GM12891 (cell line): Measurements from ENCODE around the gene RHBDF2.
"Not testable (repeated sequence)": the region's sequence is repeated elsewhere in the genome, so short reads cannot be mapped to it uniquely, and the experiment has no call there.

Experiments used
- DNase-seq: peaks from one replicate; pipeline ENCODE4 v3.0.0; 2011; ENCODE audit warnings: low spot score; ENCODE audit not compliant: insufficient read length
- FAIRE-seq: peaks from 2 replicates; lab custom pipeline; 2011; peaks lifted over from hg19 to GRCh38; lab: Jason Lieb, UNC
- PAX5 ChIP-seq: IDR thresholded peaks from 2 replicates; pipeline ENCODE4 v1.6.1; 2011; ENCODE audit warnings: low read length, moderate library complexity, mild to moderate bottlenecking; ENCODE audit not compliant: insufficient read depth, severe bottlenecking
- POLR2A ChIP-seq: IDR thresholded peaks from 2 replicates; pipeline ENCODE4 v1.6.1; 2011; ENCODE audit warnings: low read depth, low read length, control low read depth
- POLR2AphosphoS5 ChIP-seq: IDR thresholded peaks from 2 replicates; pipeline ENCODE4 v1.6.1; 2011; ENCODE audit warnings: low read depth, low read length, control low read depth
- POU2F2 ChIP-seq: IDR thresholded peaks from 2 replicates; pipeline ENCODE4 v1.6.1; 2011; ENCODE audit warnings: low read depth, mild to moderate bottlenecking, control low read depth, low read length, moderate library complexity
- SPI1 ChIP-seq: IDR thresholded peaks from 2 replicates; pipeline ENCODE4 v1.6.1; 2011; ENCODE audit warnings: low read depth, low read length, control low read depth
- TAF1 ChIP-seq: IDR thresholded peaks from 2 replicates; pipeline ENCODE4 v1.6.1; 2011; ENCODE audit warnings: low read depth, low read length, control low read depth

Gene RHBDF2

DNA sequence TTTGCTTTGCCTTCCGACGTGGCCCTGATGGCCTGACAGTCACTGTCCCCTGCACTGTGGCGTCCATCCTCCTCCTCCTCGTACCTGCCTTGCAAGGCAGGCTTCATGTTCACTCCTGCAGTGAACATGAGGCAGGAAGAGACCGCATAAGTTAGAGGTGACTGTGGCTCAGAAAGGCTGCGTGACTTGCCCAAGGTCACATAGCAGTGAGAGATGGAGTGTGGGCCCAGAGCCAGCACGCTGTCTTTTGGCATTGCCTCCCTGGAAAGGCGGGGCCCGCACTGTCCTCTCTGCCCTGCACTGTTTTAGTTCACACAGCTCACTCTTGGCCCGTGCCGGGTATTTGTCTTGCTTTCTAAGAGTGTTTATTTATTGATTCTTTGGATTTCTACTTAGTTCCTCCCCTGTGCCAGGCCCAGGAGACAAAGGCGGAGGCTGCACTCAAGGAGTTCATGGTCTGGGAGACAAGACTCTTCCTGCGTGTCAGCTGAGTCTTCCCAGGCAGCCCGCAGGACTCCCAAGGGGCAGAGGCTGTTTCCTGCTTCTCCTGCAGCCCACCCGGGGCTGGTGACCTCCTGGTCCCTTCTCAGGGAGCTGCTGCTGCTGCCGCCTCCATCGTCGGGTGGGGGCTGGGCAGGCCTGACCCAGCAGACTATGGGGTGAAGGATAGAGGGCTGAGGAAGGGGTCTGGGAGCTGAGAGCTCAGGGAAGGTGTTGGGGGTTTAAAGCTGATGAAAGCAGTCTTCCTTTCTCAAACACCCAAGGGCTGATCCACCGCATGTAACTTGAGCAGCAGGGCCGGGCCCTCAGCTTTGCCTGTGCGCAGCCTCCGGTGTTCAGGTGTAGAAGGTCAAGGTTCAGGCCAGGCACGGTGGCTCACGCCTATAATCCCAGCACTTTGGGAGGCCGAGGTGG is 23.6 kb upstream of the RHBDF2 start:
- no peak for DNase-seq
- TF ChIP-seq PAX5, result no peak
- no peak for TF ChIP-seq TAF1
- no peak for TF ChIP-seq SPI1
- no peak for TF ChIP-seq POLR2A
- no peak for TF ChIP-seq POU2F2
- no peak for TF ChIP-seq POLR2AphosphoS5
- FAIRE-seq, result no peak

DNA sequence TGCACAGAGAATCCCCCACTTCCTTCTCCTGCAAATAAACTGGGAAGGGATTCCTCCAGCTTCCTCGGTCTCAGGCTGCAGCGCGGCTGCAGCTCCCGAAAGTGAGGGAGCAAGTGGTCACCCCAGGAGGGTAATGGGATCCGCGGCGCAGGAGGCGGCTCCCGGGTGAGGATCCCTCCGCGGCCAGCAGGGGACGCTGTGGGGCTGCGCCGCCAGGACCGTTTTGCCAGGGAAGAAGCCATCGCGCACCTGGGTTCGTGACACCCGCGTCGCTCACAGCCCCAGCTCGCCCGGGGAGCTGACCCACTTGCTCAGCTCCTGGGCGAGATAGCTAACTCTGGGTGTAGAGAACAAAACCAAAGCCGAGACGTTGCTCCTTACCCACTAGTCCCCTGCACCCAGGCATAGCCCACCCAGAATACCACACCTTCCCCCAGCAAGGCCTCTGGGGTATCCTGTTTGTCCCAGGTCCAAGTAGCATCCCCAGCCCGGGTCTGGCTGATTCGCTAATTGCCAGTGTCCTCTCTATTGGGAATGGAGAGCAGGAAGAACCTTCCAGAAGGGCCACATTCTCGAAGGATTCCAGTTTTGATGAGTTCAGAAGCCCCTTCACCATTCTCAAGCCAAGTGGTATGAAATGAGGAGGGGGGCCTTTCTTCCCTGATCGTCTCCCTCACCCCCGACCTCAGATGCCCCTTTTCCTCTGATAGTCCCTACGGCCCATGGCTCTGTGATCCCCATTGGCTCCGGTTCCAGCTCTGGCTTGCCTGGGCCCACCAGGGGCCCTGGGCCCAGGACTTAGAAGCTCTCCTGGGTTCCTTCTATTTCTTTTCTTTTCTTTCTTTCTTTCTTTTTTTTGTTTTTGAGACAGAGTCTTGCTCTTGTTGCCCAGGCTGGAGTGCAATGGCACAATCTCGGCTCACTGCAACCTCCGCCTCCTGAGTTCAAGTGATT is 22.1 kb upstream of the RHBDF2 start:
- no peak for TF ChIP-seq POLR2A
- FAIRE-seq (peak; percentile 92), DNase-seq (peak; percentile 83)

DNA sequence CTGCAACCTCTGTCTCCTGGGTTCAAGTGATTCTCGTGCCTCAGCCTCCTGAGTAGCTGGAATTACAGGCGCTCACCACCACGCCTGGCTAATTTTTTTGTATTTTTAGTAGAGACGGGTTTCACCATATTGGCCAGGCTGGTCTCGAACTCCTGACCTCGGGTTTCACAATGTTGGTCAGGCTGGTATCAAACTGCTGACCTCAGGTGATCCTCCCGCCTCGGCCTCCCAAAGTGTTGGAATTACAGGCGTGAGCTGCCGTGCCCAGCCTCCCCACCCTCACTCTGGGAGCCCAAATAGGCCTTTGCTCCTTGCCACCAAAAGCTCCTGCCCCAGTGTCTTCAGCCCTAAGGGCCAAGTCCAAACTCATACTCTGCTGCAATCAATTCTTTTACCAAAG is 20.5 kb upstream of the RHBDF2 start:
- not testable (repeated sequence) for FAIRE-seq, DNase-seq

DNA sequence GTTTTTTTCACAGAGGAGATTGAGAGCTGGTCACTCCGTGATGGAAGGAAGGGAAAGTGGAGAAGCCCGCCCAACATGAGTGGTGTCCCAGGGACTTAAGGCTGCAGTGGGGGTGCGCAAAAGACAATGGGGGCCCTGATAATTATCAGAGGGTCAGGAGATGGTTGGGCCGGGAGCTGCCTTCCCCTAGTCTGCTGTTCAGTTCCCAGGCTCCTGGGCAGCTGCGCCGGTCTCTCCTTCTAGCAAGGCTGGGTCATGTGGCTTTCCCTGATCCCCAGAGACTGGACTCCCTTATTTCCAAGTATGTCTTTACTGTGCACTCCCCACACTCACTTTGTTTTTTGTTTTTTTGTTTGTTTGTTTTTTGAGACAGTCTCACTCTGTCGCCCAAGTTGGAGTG is 20.0 kb upstream of the RHBDF2 start:
- DNase-seq (no peak), FAIRE-seq (no peak)
- TF ChIP-seq TAF1 (no peak), SPI1 (no peak), PAX5 (no peak), POU2F2 (no peak), POLR2A (no peak), POLR2AphosphoS5 (no peak)

DNA sequence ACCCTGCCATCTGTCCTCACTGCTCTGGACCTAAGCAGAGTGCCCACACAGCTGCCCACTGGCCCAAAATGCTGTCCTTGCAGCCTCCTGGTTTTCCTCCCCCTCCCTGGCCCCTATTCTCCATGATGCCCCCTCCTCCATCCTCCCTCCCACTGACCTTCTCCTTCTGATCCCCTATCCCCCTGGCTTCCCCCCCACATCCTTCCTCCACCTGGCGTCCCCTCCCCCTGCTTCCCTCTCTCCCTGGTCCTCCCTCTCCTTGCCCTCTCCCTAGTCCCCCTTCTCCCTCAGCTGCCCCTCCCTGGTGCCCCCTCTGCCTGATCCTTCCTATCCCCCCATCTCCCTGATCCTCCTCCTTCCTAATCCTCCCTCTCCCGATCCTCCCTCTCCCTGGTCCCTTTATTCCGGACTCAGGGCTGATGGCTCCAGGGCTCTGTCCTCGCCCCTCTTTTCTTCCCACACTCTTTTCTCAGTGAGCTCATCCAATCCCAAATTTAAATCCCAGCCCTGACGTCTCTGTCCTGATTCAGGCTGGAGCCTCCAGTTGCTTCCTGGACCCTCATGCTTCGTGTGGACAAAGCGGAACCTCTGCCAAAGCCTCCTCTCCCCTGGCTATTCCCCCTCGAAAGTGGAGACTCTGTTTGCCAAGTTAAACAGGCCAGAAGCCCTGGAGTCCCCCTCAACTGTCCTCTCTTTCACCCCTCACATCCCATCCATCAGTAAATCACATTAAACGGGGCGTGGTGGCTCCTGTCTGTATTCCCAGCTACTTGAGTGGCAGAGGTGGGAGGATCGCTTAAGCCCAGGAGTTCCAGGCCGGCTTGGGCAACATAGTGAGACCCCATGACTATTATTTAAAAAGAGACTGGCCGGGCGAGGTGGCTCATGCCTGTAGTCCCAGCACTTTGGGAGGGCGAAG is 18.1 kb upstream of the RHBDF2 start:
- FAIRE-seq (no peak), DNase-seq (no peak)
- TF ChIP-seq PAX5 (no peak), SPI1 (no peak), TAF1 (no peak), POLR2A (no peak), POLR2AphosphoS5 (no peak), POU2F2 (no peak)

DNA sequence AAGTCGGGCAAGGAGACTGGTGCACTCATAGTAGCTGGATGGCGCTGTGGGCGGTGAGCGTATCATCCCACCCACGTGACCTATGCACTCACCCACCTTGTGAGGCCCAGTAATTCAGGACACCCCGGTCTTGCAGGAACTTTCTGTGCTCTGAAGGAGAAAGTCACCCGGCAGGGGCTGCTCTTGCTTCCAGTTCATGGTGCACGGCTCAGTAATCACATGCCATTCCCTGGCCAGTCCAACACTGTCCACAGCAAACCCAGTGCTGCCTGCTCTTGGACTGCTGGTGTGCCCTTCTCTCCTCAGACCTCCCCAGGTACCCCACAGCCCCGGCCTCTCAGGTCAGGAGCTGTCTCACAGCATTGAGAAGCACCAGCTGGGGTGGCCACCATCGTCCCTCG is 16.4 kb upstream of the RHBDF2 start:
- DNase-seq (no peak), FAIRE-seq (no peak)
- no peak for TF ChIP-seq POU2F2
- no peak for TF ChIP-seq POLR2A
- TF ChIP-seq POLR2AphosphoS5, result no peak
- no peak for TF ChIP-seq PAX5
- TF ChIP-seq TAF1, result no peak
- TF ChIP-seq SPI1, result no peak

DNA sequence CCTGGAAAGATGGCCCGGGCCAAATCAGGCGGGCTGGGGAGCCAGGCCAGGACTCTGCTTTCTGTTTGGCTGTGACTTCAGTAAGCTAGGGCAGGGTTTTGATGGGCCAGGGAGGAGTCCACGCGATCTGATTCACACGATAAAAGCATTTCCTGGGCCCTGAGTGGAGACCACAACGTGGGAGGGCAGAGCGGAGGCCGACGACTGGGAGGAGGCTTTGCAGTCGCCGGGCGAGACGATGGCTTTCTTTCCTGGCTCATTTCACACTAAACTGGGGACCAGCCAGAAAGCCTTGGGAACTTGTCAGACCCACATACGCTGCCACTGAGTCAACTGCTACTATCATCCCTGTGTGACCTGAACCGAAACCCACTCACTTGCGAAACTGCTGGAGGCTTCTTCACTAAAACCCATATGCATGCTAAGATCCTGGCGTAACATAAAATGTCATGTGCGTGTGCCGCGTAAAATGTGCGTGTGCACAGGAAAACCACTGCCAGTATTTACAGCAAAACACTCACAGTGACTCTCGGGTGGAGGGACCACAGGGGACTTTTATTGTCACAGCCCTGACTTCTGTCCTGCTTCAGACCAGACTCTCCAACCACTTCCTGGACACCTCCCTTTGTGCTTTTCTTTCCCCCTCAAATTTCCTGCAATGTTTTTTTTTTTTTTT is 14.2 kb upstream of the RHBDF2 start:
- peak; percentile 56 for DNase-seq
- TF ChIP-seq PAX5 (no peak), SPI1 (no peak), POLR2A (no peak), POU2F2 (peak; percentile 70; the same call in 1 of the 2 replicates), TAF1 (0 out of 2 replicates have a peak, but pooled peaks have one; percentile 12)
- peak; percentile 95 for FAIRE-seq

DNA sequence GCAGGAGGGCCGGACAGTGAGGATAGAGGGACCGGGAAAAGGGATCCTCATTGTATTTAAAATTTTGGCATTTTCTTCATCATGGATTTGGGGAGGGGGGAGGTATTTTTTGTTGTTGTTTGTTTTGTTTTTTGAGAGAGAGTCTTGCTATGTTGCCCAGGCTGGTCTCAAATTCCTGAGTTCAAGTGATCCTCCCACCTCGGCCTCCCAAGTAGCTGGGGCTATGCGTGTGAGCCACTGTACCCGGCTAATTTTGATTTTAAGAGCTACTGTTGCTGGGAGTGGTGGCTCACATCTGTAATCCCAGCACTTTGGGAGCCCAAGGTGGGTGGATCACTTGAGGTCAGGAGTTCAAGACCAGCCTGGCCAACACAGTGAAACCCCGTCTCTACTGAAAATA is 13.1 kb upstream of the RHBDF2 start:
- not testable (repeated sequence) for FAIRE-seq

DNA sequence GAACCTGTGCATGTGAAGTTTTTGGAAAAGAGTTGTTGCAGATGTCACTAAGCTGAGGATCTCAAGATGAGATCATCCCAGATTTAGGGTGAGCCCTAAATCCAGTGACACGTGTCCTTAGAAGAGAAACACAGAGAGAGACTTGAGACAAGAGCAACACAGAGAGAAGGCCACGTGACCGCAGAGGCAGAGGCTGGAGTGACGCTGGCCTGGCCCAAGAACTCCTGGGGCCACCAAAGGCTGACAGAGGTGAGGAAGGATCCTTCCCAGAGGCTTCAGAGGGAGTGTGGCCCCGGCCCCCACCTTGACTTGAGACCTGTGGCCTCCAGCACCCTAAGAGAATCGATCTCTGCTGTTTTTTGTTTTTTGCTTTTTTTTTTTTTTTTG is 12.1 kb upstream of the RHBDF2 start:
- no peak for TF ChIP-seq POLR2AphosphoS5
- TF ChIP-seq TAF1, result no peak
- TF ChIP-seq SPI1, result no peak
- no peak for TF ChIP-seq PAX5
- no peak for TF ChIP-seq POLR2A
- no peak for TF ChIP-seq POU2F2
- DNase-seq (no peak), FAIRE-seq (no peak)

More for the DNA sequence above, 13.1 kb upstream of the RHBDF2 start:
- not testable (repeated sequence) for DNase-seq
